Femur (tissue), 1 donor: Measurements from ENCODE around the gene ANKK1.
A peak's percentile ranks its signal among the peaks of the same experiment; 100 is the strongest.

Source experiments
- DNase-seq: peaks from one replicate; pipeline ENCODE4 v3.0.0-alpha.2; 2017

ANKK1 gene

DNA sequence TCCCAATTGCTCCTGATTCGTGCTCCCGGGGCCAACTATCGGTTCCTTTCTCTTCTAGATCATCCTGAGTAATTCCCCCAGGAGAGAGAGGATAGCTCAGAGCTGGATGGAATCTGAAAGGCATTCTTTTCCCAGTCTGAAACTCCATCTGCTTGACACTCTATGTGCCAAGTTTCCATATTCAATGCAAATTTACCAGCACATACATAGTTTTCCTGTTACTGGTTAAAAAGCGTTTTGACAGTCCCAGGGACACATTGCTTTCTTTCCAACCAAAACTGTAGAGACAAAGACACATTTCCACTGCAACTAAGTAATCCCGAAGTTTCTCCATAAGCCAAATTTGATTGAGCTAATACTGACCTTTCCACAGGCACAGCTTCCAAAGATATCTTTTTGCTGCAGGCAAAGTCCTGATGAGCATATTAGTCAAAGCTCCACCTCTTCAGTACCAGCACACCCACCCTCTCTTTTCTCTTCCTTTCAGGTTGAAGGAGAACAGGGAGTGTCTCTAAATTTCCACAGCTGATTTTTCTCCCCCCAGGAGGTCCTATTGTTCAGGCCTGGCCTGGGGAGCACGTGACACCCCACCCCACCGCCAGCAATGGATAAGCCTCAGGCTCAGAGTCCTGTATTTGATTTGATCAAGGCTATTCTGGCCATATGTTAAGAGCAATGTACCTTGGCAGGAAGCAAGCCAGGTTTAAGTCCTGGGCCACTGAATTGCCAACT lies 9.7 kb upstream of the ANKK1 start:
- DNase-seq: no peak

DNA sequence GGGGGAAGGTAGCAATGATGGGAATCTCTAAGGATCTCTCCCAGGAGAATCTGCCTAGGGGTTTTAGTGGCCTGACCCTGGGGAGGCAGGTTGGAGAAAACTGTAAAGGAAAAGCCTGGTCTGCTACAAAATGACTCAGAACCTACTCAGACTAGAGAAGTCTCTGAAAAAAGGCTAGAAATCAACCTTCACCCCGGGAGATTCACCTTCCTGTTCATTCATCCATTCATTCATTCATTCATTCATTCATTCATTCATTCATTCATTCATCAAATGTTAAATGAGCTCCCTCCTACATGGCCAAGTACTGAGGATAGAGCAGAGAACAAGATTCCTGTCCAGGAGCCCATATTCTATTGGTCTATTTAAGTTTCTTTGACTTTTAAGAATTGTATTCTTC lies 8.9 kb upstream of the ANKK1 start:
- no peak for DNase-seq

DNA sequence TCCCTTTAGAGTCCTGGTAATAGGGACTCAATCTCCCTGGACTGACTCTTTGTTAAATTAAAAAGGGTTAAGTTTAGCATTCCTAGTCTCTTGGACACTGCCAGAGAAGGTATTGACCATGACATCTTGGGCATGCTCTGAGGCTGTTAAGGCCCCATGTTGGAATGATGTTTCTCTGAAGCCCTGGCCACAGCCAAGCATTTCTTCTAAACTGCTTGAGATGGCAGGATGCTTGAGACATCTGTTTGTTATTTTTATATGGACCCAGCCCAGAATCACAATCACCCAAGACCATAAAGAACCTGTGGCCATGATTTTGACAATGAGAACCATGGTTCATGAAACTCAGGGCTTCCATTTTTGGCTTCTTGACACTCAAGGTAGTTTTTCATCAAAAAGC lies 5.5 kb upstream of the ANKK1 start:
- DNase-seq: no peak

DNA sequence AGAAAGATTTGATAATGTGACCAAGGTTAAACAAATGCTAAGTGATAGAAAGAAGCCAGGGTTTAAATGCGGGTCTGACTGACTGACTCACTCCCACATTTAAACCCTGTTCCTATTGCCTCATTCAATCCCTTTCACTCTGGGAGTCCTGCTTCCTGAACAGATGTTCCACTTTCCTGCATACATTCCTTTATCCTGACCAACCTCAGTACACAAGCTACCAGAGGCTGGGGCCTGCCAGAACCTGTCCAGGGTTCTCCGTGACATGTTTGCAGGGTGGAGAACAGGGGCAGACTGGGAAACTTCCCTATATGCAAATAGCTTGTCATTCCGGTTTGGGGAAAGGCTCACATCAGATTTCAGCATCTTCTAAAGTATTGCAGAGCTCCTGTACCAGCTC lies 3.0 kb upstream of the ANKK1 start:
- DNase-seq: no peak

DNA sequence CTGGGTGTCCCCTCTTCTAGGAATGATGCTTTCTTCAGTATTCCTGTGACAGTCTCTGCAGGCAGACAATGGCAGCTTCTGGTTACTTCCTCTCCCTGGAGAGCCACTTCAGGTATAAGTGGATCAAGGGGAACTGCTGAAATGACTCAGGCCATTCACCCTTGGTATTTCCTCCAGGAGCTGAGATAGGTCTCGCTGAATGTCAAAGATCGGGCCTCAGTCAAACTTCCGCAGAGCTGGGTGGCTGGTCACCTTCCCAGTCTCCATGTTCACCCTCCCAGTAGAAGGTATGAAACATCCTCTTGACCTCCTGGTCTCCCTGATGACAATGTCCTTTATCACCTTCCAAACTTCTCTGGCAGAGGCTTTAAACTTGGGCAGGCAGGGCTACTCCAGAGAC lies 1.8 kb upstream of the ANKK1 start:
- no peak for DNase-seq

DNA sequence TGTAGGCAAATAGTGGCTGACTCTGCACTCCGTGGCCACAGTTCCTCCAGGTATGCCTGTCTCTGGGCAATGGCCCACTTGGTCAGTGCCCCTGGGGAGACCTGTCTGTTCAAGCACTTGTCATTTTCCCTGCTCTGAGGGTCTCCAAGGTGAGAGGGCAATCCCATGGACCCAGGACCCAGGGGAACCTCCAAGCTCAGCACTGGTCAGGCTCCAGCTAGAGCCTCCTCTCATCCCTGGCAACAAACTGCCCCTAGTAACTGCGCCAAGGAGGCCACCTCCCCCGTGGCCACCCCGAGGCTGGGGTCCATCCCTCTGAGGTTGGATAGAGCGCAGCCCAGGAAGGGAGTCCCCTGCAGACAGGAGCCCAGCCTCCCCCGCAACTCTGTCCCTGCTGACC lies 713 bp upstream of the ANKK1 start:
- DNase-seq: no peak

- no peak for DNase-seq
These were observed 1.7 kb downstream of the ANKK1 start for GRCh38 chr11:113389272-113389671.

- no peak for DNase-seq
These were observed 4.8 kb downstream of the ANKK1 start for GRCh38 chr11:113392236-113392921.

- no peak for DNase-seq
These were observed 6.0 kb downstream of the ANKK1 start for GRCh38 chr11:113393501-113393985.

DNA sequence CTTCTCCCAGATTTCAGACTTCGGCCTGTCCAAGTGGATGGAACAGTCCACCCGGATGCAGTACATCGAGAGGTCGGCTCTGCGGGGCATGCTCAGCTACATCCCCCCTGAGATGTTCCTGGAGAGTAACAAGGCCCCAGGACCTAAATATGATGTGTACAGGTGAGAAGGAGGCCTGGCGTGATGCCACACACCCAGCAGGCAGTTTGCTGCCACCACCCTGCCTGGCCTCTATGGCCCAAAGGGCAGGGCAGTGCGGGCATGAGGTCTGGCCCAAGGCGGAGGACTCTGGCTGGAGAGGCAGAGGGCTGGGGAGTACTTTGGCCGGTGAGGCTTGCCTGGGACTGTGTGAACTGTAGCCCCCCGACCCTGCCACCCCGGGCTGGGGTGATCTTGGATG lies 7.3 kb downstream of the ANKK1 start:
- DNase-seq: no peak

GRCh38 chr11:113395782-113396336 lies 8.3 kb downstream of the ANKK1 start:
- DNase-seq: no peak

DNA sequence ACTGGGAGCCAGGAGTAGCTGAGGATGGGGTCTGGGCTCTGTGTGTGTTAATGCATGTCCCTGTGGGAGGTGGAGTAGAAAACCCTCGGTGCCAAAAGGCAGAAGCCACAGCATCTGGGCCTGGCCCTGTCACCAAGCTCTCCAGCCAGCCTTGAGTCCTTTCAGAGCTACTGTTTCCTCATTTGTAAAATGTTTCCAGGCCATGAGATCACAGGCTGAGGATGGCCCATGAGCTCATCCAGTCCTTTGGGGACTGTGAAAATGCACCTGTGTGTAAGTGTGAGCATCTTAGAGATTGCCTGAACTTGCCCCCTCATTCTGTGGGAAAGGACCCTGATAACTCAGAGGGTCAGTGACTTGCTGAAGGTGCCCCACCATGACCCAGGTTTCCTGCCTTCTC lies 9.1 kb downstream of the ANKK1 start:
- DNase-seq: no peak

- no peak for DNase-seq
These were observed 9.6 kb downstream of the ANKK1 start for GRCh38 chr11:113397212-113397611.

GRCh38 chr11:113397821-113398220 lies 10.2 kb downstream of the ANKK1 start:
- no peak for DNase-seq

GRCh38 chr11:113398669-113399430 lies 11.3 kb downstream of the ANKK1 start:
- no peak for DNase-seq

- no peak for DNase-seq
These were observed 13.2 kb downstream of the ANKK1 start for GRCh38 chr11:113400631-113401230.

DNA sequence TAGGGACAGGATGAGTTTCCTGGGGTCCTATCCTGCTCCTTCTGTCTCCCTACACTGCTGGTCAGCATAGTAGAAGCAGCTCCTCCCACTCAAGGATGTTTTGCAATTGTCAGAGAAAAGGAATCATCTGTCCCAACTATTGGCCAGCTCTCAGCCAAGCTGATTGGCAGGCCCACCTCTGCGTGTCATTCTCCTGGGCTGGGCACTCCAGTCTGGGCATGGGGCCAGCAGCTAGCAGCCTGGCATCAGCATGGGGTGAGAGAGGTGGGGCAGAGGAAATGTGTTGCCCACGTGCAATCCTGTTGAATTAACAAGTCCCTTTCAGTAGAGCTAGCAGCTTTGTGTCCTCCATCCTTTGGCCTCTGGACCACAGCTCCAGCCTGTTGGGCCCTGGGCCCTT lies 14.1 kb downstream of the ANKK1 start:
- DNase-seq: peak; percentile 51

DNA sequence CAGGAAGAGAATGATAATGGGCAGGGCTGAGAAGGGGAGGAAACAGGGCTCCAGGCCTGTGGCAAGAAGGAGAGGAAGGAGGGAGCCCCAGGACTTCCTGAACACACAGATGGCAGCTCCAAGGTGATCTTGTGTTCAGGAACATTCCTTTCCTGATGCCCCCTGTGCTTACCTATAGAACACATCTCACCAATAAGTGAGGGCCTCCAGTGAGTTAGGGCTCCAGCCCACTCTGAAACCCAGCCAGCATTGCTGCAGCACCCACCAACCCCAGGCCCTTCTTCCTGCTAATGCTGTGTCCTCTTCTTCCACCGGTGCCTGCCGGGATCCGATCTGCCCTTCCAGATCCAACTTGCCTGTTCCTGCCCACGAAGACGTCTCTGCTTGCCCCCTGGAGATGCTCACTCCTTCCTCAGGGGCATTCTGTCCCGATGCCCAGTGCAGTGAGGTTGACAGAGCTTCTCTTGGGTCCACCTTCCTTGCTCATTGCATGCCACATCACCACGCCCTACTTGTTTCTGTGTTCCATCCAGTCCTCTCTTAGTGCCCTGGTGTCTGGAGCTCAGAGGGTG lies 17.4 kb downstream of the ANKK1 start:
- no peak for DNase-seq

DNA sequence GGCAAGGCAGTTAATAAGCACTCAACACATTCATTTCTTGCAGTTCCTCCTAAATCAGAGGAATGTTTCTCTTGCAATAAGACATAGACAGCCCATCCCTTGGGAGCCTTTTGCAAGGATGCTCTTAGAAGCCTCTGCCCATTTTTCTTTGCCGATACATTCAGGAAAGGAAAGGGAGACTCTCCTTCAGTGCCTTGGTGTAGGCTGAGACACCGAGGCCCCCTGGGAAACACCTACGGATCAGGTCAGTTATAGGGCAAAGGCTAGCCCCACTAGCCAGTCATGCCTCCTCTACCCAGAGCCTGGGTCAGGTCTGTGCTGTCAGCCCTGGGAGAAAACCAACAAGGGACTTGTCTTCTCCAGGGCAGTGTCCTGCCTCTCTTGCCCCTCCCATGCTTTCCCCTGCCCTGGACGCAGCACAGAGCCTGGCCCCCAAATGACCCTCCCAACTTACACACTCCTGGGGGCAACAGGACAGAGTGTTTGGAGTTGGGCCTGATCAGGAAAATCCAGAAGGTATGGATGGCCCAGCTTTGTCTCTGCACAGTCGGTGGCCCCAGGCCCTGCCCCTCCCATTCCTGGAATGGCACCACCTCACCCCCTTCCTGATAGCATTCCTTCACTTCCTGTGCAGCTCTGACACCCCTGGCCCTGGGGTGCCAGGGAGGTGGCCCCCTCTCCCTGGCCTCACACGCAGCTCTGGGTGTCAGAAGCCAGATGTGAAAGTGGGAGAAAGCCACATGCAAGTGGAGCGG lies 18.3 kb downstream of the ANKK1 start:
- DNase-seq: no peak

- no peak for DNase-seq
These were observed 19.6 kb downstream of the ANKK1 start for GRCh38 chr11:113407163-113407562.

DNA sequence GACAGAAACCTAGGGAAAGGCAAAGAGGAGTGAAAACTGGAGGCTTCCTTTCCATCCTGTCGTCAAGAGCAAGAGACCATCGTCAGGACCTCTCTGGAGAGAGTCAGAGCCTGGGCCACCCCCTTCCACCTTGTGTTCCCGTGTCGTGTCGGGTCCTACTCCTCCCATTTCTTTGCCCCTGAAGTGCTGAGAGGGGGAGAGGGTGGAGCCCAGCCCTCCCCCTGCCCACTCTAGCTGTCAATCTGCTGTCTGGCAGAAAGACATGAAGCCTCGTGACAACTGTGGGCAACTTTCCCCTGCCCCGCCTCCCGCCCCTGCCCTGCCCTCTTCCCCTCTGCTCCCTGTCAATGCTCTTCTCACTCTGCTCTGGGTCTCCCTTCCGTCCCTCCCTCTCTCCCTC lies 20.6 kb downstream of the ANKK1 start:
- no peak for DNase-seq

GRCh38 chr11:113408887-113409286 lies 21.3 kb downstream of the ANKK1 start:
- no peak for DNase-seq
